GM21576 (cell line): Measurements from ENCODE around the gene CTDSPL2.
"Not testable (repeated sequence)": the region's sequence is repeated elsewhere in the genome, so short reads cannot be mapped to it uniquely, and the experiment has no call there.

Source experiments
- ATAC-seq: cut with Tn5 transposase; IDR thresholded peaks from one replicate; pipeline ENCODE4 v1.9.1; 2021; ENCODE audit warnings: mild to moderate bottlenecking, moderate library complexity; ENCODE audit not compliant: unreplicated experiment

The CTDSPL2 gene

DNA sequence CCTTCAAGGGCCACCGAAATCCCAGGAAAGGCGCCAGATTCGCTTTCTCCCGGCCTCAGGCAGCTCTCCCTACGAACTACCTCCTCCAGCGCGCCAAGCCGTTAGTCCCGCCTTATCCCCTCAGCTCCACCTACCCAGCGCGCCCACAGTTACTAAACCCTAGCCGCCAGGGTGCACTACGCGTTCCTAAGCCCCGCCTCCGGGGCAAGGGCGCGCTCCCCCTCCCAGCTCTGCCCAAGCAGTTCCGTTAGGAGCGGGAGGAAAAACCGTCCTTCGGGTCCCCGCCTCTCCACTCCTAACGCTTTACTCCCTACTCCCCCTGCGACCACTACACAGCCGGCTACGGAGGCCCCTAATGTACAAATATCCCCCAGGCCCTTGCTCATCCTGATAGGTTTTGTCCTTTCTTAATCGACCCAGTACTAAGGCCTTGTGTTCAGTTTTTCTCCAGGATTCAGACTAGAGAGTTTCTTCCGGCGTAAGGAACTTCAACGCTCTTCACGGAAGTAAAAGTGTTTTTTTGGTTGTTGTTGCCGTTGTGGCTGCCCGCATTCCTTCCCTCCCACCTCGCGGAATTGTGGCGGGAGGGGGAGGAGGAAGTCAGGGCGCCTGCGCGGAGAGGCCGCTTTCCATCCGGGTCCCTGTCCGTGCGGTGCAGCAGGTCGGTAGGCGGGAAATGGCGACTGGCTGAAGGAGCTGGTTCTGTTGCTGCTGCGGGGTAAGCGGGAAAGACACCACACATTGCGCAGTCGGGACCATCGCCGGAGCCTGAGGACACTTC, at the start of gene CTDSPL2:
TSS of gene CTDSPL2 (plus strand) at position 655 of the 781 bp plus-strand sequence. CDS start 31,386 bp downstream, outside the sequence.
- peak; percentile 86 for ATAC-seq

DNA sequence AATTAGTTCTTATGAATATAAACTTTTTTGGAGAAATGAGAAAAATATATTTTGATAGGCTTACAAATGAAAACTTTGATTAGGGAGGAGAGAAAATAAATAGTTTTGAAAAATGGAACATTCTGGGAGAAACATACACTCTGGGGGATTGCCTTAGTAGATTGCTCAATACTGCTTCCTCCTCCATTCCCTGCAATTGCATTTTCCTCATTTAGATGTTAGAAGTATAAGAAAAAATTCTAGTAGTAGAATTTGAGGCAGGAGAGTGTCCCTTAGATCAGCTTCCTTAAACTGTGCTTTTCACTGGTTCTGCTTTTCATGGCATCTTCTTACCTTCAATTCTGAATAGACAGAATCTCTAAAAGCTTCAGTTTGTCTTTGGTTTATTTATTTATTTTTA, 46.2 kb upstream of the CTDSPL2 start:
- no peak for ATAC-seq

DNA sequence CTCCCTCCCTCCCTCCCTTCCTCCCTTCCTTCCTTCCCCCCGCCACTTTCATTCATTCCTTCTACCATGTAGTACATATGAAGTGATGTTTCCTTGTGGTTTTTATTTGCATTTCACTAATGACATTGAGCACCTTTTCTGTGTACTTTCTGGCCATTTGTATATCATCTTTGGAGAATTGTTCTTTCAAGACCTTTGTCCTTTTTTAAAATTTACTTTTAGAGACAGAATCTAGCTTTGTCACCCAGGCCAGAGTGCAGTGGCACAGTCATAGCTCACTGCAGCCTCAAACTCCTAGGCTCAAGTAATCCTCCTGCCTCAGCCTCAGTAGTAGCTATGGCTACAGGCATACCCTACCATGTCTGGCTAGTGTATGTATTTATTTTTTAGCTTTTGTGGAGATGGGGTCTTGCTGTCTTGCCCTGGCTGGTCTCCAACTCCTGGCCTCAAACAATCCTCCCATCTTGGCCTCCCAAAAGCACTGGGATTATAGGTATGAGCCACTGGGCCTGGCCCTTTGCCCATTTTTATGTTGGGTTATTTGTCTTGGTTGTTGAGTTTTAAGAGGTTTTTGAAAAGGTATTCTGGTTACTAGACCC, 42.0 kb upstream of the CTDSPL2 start:
- ATAC-seq = no peak

DNA sequence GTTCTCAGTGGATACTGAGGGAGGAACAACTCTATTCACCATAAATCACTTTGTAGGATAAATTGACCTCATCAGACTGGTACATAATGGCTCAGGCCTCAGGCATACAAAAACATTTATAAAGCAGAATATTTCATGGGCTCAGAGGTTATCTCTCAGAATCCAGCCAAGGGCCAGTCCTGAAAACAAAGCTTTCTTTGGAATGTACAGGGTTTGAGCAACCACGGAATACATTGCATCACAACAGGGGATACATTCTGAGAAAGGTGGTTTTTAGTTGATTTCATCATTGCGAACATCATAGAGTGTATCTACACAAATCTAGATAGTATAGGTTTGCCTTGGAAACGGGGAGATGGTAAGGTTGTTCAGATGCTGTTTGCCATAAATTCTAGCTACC, 33.4 kb upstream of the CTDSPL2 start:
- ATAC-seq = no peak

DNA sequence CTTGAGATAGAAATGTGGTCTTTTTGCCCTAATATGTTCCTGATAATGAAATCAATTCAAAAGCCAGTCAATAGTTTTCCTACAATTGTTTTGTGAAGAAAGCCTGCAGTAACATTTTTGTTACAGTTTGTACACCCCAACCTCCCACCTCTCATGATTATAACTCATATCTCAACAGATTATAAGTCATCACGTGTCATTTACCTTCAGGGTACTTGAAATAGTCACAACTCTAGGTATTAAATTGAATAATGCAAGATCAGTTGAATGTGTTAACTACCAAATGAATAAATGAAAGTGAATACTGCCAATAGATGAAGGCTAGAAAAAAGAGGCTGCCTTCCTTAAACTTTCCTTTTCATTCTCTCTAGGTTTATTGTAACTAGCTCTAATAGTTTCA, 32.9 kb upstream of the CTDSPL2 start:
- ATAC-seq = no peak

DNA sequence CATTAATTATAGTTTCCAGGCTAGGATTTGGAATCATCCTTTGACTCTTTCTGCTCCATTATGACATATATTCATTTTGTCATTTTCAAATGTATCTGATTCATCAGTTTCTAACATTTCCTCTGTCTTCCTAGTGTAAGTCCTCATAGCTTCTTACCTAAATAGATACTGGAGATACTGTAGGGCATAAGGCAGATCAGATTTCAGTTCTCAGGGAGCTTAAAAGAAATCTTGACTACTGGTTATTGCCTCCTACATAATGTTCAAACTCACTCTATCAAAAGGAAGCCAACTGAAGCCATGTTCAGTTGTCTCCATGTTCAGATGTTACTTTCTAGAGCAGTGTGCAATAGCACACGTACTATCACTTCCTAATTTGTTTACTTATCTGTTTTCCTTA, 29.6 kb upstream of the CTDSPL2 start:
- ATAC-seq = no peak

DNA sequence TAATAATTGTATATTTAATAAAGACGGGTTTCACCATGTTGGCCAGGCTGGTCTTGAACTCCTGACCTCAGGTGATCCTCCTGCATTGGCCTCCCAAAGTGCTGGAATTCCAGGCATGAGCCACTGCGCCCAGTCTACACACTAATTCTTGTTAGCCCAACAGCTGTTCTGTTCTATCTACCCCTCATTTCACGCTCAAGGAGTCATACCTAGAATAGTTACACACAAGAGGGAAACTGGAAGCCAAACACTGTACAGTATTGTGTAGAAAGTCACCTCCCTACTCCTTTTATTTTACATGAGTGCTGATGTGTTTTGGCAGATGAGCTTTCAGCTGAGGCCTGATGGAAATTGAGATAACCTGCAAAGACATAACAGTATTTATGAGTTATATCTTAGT, 13.4 kb upstream of the CTDSPL2 start:
- no peak for ATAC-seq

DNA sequence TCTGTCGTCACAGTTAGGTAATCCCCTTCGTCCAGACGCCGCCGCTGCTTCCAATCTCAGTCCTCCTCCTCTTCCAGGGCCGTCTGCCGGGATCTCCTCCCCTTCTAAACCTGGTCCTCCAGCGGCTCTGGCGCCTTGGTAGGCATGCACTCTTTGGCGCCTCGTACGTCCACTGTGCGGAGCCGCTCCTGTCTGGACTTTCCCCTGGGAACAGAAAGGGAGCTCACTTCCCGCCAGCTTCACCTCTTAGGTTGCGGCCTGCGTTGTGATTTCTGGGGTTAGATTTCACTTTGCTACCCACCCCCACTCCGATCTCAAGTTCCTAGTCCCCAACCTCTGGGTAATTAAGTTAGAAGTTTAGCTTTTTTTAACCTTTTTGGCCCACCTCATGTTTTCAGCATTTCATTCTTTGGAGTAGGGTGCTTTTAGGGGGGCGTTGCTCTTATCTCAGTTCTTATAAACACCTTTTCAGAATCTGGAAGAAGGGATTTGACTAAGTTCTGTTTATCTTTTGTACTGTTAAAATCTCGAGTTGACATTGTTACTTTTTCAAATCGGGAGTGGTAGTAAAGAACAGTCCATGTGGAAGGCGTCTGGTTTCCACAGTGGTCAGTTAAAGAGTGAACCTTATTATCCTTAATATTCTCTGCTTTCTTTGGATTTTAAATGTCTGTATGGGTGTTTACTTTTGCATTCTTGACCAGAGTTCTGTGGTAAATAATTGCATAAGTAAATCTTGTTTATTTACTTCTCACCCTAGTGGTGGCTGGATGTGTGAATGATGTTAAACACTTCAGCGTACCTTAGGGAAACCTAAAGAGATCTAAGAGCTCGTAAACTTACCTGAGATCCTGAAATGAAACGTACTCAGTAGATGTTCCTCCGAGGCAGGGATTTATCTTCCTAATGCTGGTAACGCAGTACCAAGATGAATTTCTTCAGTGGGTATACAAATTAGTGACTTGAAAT, 611 bp downstream of the CTDSPL2 start:
- peak; percentile 9 for ATAC-seq

DNA sequence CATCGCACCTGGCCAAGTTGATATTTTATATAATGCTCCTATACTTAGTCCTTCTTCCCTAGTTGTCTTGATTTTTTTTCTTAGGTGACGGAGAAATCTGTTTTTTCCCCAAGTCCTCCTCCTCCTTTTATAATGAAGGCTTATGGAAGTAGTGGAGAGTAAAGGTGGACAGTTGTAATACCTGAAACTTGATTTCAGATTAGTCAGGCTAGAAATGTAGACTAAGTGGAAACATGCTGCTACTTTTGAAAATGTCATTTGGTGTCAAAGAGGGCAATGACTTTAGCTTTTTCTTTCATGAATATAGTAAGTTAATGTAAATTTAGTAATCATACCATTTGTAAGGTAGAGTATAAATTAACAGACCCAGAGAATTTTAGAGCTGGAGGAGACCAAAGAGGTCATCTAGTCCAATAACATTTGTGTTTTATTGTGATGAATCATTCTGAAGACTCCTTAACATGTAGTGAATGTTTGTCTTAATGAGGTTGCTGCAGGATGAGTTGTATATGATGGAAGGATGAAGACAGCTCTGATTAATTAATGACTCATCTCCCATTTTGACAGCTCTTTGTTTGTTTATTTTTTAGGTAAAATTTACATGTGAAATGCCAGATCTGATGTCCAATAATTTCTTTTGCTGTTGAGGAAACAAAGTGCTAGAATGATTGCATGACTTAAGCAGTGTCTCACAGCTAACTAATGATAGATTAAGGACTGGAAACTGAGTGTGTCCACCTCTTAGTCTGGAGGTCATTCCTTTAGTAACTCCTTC, 8.7 kb downstream of the CTDSPL2 start:
- no peak for ATAC-seq

DNA sequence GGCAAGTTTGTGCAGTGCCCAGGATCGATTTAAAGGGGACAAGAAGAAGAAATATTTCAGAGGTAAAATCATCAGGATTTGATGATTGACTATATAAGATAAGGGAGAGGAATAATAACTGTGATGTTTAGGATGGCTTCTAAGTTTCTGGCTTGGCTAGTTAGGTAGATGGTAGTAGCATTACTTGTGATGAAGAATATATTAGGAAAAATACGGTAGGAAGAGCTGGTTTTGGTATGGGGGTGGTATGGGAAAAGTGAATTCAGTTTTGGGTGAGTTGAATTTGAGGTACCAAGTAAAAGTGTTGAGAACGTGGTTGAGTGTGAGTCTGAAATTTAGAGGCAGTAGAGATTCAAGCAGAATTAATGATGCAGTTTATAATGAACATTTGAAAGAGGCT, 11.0 kb downstream of the CTDSPL2 start:
- no peak for ATAC-seq

DNA sequence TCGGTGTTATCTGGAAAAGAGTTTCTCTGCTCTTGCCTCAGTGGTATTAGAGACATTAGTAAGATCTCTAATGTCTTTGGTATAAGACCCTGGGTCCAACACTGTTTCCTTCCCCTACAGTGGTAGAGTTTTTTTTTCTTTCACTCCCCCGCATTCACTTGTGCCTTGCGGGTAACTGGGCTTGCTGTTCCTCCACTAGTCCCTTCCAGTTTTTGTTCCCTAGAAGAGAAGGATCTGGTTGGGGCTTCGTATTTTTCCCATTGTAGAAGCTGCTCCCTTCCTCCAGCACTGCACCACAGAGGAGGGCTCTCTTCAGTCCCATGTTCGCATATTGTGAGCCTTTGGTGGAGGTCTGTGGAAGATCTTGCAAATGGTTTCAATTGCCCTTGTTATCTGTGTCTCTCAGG, 13.7 kb downstream of the CTDSPL2 start:
- no peak for ATAC-seq

DNA sequence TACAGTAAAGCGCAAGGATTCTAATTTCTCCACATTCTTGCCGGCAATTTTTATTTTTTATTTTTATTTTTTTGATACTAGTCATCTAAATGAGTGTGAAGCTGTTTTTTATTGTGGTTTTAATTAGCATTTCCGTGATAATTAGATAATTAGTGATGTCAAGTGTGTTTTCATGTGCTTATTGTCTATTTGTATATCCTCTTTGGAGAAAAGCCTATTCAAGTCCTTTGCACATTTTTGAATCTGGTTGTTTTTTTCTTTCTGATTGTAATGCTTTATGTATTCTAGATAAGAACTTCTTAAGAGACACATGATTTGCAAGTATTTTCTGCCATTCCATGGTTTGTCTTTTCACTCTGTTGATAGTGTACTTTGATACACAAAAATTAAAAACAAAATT, 16.1 kb downstream of the CTDSPL2 start:
- ATAC-seq = no peak

DNA sequence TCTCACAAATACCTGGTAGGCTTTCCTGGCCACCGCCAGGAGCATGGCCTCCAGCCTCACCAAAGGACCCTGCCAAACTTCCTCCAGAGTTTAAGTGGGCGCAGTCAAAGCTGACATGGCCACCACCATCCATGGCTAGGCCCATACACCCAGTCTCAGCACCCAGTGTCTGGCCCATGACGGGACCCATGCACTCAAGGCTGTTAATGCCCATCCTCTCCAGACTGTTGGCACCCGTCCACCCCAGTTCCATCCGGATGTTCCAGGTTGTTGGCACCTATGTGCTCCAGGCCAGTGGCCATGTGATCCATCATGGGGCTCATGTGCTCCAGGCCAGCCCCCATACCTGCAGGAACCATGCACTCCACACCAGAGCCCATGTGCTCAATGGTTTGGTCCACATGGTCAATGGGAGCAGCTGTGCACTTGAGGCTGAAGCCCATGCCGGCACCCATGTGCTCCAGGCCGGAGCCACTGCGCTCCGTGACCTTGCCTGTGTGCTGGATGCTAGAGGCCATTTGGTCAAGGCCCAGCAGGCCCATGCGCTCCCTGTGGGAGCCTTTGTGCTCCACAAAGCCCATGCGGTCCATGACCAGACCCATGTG, 20.4 kb downstream of the CTDSPL2 start:
- ATAC-seq = no peak

DNA sequence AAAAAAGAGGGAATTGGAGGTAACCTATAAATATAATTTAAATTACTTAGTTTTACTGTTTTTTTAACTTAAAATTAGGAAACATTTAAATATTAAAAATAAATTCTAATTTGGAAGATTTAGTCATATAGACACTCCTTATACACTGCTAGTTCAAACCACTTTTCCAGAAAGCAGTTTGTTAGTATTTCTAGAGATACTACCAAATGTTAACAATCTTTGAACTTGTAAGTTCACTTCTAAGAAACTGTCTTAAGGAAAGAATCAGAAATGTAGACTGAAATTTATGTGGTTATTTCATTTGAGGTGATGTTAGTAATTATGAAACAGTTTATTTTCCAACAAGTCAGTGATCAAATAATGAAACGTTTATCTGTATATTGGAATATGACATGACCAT, 22.7 kb downstream of the CTDSPL2 start:
- ATAC-seq = no peak

DNA sequence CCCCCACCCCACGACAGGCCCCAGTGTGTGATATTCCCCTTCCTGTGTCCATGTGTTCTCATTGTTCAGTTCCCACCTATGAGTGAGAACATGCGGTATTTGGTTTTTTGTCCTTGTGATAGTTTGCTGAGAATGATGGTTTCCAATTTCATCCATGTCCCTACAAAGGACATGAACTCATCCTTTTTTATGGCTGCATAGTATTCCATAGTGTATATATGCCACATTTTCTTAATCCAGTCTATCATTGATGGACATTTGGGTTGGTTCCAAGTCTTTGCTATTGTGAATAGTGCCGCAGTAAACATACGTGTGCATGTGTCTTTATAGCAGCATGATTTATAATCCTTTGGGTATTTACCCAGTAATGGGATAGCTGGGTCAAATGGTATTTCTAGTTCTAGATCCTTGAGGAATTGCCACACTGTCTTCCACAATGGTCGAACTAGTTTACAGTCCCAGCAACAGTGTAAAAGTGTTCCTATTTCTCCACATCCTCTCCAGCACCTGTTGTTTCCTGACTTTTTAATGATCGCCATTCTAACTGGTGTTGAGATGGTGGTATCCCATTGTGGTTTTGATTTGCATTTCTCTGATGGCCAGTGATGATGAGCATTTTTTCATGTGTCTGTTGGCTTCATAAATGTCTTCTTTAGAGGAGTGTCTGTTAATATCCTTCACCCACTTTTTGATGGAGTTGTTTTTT, 26.3 kb downstream of the CTDSPL2 start:
- ATAC-seq = not testable (repeated sequence)

DNA sequence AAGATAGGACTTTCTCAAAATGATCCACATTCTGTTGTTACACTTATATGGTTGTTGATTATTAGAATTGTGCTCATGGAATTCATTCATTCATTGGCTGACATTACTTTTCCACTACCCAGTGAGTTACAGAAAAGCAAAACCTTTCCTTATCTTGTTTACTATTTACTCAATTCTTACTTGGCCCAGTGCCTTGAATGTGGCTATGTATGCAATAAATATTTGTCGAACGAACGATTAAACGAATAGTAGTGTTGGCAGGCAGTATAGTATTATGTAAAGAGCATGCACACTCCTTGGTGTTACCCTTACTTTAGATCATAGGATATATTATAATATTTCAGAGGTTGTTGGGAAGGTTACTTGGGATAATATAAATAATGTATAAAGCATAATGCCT, 31.0 kb downstream of the CTDSPL2 start:
- ATAC-seq = no peak

DNA sequence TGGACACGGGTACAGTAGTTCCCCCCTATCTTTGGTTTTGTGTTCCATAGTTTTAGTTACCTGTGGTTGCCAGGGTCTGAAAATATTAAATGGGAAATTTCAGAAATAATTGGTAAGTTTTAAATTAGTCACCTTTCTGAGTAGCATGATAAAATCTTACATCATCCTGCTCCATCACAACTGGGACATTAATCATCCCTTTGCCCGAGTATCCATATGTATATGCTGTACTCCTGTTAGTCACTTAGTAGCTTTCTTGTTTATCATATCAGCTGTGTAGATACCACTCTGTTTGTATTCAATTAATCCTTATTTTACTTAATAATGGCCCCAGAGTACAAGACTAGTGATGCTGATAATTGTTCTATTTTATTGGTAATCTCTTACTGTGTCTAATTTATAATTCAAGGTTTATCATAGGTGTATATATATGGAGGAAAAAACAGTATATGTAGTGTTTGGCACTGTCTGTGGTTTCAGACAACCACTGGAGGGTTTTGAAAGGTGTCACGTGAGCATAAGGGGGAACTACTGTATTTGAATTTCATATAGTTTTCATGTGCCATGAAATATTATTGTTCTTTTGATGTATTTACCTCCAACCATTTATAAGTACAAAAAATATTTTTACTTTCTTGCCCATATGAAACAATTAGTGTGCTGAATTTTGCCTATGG, 41.4 kb downstream of the CTDSPL2 start:
- no peak for ATAC-seq

DNA sequence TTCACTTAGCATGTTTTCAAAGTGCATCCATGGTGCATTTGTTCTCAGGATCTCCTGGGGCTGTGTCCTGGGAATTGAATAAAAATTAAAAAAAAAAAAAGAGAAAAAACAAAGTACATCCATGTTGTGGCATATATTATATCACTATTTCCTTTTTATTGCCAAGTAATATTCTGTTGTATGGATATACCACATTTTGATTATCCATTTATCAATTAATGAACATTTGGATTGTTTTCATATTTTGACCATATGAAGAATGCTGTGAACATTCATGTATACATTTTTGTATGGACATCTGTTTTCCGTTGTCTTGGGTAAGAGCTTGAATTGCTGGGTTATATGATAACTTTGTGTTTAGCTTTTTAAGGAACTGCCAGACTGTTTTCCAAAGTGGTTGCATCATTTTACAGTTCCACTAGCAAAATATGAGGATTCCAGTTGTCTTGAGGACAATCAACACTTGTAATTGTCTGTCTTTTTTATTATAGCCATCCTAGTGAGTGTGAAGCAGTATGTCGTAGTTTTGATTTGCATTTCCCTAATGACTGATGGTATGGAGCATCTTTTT, 44.5 kb downstream of the CTDSPL2 start:
- ATAC-seq = no peak

DNA sequence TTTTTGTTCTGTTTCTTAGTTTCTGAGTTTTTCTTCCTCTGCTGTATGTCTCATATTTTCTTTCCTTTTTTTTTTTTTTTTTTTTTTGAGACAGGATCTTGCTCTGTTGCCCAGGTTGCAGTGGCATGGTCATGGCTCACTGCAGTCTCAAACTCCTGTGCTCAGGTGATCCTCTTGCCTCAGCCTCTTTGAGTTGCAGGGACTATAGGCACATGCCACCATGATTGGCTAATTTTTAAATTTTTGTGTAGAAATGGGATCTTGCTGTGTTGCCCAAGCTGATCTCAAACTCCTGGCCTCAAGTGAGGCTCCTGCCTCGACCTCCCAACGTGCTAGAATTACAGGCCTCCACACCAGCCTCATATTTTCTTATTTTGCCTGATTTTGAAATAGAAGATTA, 51.9 kb downstream of the CTDSPL2 start:
- no peak for ATAC-seq
